Ecto neural progenitor cell (in vitro differentiated cells): ENCODE results near the gene SLC4A4.

ENCODE experiments used
- DNase-seq: peaks from one replicate; pipeline ENCODE4 v3.0.0-alpha.2; 2018; ENCODE audit warnings: low spot score

The SLC4A4 gene

DNA sequence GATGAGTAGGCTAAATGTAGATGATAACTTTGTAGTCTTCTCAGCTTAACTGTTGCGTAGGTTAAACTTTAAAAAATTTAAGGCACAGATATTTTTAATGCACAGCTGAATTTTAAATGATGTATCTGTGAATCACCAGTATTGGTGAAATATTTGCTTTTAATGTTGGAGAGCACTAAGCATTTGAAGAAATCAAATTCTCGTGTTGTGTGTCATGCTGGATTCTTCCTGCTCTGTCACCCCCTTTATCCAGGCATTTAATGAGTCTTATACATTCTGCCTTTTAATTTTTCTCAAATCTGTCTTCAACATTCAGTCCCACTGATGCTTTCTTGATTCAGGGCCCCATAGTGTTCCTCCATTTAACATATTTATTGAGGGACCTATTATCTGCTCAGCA, 76.7 kb downstream of the SLC4A4 start:
- DNase-seq, result no peak

DNA sequence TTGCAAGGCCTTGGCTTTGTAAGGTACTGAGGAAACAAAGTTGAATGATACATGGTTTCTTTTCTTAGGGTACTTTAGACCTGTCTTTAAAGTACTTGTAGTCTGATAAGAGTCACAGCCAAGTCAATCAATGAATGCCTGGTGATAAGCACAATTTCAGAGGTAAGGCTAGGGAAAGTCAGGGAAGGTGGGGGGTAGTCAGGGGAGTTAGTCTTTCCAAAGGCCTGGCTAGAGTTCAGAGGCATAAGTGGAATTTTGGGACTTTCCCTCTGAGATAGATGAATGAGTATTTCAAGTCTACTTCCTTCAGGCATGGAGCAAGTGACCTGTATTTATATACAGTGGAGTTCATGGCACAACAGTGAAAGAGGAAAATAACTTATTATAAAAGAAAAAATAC, 78.3 kb downstream of the SLC4A4 start:
- DNase-seq, result no peak

DNA sequence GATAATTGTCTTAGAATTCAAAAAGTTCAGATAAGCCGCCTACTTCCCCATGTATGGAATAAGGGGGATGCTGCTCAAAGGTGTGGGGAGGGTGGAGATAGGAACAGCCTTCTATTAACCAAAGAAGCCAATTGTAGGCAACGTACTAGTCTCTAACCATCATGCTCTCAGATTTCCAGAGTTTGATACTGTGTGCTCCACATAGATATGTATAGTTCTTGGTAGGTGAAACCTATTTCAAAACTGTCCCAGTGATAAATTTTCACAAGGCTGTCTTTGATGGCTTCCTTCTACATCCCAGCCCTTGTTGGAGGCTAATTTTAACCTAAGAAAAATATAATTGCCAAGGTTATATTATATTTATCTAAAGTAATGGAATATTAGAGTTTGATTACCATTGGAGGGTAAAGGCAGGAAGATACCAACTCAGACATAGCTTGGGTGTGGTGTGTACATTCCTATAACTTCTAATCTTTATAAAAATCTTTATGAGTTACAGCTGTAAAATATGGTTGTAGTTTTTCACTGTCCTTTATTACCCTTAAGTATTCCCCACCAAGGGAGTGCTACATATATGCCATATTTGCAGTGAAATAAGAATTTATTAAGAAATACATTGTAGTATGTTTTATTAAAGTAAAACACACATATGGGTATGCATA, 87.7 kb downstream of the SLC4A4 start:
- no peak for DNase-seq

DNA sequence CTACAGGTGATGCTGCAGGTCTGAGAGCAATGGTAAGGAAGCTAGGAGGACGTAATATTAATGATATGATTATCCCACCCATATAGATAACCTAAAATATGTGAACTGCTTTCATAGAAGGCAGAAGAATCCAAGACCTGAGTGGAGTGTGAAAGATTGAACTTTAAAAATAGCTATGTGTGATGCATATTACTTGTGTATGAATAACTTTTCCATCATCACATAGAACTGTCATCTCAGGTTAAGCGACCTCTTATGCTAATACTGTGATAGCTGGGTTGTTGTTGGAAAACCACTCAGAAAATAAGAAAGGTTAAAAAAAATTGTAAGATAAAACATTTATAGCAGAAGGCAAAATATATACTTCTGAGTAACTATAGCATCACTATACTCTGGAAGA, 90.3 kb downstream of the SLC4A4 start:
- no peak for DNase-seq

DNA sequence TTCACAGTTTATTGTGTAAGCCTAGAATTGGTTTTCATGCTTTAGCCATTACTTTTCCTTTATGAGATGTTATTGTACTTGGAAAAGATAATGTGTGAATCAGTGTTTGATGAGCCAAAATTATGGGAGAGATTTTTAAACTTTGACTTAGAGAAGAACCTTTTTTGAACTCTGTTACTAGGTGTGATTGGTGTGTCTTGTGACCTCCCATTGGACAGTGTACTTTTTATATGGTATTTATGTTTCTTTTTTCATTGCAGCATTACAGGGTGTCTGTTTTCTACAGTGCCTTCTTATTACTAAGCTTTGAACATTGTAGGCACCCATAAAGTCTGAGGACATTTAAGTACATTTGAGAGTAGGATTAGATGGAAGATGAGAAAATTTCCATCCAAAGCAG, 91.1 kb downstream of the SLC4A4 start:
- no peak for DNase-seq

DNA sequence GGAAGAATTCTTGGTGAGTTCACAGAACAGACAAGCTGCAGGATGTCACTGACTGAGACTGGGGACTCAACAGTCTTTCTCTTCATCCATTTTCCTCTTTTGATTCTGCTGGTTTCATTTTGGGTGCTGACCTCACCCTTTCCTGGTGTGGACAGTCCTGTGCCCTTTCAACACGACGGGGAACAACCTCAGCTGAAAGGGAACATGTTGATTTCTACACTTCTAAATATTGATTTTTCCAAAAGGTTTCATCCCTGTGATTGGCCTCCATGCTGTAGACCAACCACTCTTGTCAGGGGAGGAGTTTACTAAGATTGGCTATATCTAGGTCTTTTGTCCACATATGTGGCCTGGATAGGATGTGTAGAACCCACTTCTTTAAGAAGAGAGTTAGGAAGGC, 91.8 kb downstream of the SLC4A4 start:
- no peak for DNase-seq

DNA sequence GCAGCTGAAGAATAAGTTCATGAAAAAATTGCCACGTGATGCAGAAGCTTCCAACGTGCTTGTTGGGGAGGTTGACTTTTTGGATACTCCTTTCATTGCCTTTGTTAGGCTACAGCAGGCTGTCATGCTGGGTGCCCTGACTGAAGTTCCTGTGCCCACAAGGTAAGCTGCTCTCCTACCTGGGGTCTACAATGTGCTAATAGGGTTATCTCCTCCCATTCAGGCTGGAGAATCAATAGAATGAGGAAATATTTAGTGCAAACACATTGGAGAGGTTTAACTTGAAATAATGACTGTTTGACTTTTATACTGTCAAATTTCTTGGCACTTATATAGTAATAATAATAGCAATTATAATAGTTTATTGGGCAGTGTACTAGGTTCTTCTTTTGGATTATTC, 101.8 kb downstream of the SLC4A4 start:
- no peak for DNase-seq

DNA sequence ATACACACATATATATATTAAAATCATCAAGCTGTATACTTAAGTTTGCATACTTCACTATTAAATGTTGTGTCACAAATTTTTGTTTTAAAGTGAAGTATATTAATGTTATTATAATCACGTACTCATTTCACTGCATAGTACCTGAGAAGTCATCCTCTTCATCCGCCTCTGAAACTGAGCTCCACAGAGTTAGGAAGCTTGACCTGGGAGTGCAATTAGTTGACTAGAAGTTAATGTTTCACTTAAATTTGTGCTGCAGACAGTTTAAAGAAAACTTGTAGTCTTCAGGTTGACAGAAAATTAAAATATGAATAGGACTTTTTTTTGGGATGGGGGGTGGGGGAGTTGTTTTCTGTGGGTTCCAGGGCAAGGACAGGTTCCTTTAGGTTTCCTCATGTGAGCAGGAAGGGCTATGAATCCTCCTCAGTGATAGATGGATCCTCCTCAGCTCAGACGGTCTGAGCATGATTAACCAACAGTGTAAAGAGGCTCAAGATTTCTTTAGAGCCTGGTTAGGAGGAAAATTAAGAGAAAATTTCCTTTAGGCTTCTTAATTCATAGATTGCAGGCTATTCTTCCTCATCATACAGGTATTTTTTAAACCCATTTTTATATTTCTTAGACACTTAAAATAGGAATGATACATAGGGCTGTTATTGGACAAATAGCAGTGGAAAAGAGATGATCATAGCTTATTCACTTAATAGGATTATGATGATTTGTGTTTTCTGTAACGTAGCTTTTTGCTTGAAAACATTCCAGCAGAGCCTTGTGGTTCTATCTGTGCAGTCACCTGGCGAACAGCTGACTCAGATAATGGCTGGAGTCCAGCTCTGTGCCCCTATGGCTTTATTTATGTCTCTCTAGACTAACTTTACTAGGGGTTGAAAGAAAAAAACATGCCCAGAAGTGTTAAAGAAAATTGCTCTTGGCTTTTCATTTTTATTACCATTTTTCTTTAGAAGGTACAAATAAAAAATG, 102.7 kb downstream of the SLC4A4 start:
- DNase-seq, result no peak

DNA sequence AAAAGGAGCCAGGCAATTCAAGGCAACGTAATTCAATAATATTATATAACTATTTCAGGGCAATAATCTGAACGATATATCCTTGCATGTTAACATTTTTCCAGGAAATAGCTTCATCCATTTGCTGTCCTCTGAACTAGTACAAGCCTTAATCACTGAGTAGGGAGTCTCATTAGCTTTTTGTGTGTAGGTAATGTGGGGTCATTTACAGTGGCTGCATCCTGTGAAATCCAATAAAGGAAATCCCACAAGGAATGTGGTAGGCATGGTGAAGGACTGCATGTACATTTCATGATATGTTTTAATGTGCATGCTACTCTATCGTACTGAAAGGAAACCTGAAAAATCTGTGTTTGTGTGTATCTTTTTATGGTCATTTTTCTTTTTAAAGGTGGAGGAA, 103.5 kb downstream of the SLC4A4 start:
- DNase-seq, result no peak

DNA sequence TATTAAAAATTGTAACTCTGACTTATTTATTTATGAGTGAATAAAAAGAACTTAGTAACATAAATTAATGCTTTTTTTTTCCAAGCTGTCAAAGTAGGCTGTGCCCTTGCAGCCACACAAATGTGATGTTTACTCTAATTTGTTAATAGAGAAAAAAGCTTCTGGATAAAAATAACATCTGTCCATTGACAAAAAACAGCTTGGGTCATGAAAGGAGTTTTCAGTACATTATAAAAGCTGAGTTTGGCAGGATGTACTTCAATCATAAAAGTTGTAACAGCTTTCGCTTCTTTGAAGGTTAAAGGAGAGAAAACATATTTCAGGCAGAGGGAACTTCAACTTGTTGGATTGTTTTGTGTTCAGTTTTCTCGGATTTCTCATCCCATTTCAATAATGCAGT, 105.6 kb downstream of the SLC4A4 start:
- no peak for DNase-seq

DNA sequence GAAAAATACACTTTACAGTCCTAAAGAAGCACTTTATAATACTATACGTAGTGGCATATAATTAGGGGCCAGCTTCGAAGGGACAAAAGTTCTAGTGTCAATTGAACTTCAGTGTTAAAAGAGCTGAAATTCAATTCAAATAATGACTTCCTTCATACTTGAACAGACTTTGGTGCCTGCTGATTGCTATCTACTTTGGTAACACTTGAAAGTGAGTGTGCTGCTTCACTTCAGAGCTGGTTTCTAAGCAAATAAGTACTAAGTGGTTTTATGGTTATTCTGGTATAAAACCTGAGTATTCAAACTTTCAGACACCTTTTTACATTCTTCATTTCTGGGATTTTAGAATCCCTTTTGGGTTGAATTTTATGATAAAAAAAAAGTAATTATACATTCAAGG, 107.0 kb downstream of the SLC4A4 start:
- no peak for DNase-seq

DNA sequence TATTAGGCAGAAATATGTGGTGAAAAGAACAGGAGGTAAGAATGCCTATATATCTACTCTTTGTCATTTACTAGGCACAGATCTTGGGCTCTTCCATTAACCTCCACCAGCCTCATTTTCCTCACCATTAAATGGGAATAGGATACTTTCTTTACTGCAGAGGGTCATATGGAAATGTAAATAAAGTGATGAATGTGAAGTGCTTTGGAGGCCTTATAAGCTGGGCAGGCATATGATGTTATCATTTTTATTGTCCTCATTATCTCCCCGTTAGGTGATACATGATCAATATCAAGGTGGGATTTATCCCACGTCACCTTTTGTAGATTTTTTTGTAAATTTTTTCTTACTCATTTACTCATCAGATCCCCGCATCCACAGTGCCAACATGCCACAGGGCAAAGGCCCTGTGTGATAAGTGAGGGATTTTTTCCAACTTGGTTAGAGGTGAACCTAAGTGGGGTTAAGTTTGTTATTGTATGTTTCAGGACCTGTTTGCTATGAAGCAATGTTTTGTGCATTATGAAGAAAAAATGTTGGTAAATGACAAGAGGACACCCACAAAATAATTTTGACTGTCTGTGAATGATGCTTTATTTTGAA, 107.8 kb downstream of the SLC4A4 start:
- DNase-seq, result no peak

DNA sequence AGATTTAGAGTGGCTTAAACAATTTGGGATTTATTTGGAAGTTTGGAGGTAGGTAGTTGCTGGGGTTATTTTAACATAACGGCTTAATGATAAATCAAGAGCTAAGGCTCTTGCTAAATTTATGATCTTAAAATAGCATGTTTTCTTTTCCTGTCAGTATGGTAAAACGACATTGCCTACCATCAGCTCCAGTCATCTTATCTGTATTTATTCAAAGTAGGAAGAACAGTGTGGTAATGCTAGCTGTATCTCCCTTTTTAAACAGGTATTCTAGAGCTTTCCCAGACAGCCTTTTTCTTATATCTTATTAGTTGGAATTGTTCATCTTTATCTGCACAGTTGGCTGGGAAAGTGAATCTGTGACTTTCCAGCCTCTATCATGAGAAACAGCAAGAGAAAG, 110.2 kb downstream of the SLC4A4 start:
- no peak for DNase-seq

DNA sequence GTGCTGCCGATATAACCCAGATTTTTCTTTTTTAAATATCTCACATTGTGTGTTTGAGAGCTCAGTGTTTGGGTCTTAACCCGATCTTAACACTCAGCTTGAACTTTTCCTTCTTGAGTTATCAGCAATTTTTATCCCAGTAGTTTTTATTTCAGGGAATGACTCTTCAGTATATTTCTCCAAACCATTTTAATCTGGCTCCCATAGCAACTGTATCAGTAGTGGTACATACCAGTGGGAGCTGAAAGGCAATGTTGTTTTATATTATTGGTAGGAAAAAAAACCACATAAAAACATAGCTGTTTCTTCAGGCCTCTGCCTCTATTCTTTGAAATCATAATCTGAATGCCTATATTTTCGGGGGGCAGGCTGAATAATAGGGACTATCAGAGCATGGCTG, 111.1 kb downstream of the SLC4A4 start:
- DNase-seq, result no peak

DNA sequence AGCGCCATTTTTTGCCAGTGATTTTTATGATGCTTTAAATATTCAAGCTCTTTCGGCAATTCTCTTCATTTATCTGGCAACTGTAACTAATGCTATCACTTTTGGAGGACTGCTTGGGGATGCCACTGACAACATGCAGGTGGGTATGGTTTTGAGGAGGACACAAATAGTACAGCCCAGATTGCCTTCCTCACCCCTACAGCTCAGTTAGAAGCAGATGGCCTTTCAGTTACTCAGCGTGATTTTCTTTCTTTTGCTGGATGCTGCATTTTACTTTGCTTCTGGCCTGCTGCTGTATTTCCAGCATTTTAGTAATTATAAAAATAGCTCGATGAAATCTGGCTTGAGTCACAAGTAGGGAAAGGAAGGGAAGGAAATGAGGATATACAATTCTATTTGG, 114.7 kb downstream of the SLC4A4 start:
- DNase-seq, result no peak

DNA sequence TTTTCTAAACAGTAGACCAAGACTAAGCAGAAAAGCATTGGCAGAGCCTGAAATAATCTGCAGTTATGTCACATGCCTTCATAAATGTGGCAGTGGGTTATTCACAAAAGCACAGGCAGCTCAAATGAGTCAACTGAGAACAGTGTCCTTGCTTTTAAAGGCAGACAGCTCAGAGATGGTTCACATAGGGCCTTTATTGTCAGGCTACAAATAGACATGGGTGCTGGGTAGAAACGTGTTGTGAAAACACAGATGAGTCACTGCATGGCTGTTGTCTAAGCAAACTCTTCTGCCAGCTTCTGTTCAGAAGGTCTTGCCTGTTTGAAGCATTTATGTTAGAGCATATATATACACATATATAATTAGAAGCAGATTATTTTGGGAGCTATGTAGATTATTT, 118.0 kb downstream of the SLC4A4 start:
- DNase-seq, result no peak

DNA sequence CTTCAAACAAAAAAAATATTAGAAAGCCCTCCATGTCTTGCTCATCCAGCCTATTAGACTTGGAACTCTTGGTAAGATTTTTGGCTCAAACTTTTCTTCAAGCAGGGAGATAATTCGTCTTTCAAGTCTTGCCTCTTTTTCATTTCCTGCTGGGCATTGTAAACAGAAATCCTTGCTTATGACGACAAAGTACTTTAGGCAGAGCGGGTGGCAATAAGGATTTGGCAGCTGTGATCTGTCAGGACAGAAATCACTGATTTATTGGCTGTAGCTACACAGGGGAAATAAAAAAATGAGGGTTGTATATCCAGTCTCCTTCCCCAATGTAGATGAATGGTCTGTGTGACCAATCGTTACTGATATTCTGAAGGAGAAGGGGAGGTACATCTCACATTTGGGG, 121.6 kb downstream of the SLC4A4 start:
- DNase-seq, result no peak

DNA sequence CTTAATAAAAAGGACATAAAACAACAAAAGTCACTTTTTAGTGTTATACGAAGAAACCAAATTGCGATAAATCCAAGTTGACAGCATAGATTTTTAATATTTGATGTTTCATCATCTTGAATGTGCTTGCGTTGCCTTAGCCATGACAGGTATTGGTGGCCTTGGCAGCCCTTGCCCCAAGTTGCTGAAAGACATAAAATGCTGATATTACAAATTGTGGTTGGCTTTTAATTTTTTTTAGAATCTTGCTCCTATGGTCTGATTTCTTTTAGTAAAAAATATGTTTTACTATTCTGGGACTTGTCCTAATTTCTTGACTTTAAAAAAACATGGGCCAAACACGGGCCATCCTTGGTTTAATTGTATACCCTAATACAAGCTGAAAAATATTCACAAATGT, 122.6 kb downstream of the SLC4A4 start:
- DNase-seq, result no peak

DNA sequence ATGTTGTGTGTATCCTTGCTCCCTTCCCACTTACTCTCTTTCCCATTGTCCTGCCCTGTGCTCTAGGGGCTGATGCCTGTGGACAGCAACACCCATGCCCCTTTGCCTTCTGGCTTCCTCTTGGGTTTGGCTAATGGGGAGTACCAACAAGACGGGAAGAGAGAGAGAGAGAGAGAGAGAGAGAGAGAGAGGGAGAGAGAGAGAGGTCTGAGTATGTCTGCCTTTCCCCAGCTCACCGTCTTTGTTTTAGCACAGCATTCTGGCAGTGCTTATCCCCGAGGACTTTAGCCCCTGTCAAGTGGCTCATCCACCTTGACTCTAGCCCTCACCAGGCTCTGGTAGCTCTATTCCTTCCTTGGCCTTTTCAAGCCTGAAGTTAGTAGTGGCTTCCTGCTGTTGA, 128.0 kb downstream of the SLC4A4 start:
- no peak for DNase-seq

DNA sequence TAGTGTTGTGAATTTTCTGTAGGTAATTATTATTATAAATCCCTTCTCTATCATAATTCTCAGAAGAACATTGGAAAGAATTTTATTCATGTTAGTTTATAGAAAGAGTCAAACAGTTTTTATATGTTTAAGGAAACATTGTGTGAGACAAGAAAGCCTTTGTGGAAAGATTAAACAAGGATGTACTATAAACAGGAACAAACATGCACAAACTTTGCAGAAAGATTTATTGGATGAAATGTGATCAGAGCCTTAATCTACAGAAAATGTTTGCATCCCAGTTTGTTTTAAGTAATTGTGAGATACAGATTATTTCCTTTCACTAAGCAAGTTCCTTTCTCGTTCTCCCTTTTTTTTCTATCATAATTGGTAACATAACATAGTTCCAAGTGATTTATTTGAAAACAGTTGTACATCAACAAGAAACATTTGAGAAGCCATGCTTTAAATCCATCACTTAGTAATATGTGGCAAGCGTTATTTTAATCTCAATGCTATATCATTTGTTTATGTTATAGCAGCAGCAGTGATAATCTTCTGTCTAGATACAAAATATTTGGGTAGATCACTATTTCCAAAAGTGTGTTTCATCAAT, 129.4 kb downstream of the SLC4A4 start:
- DNase-seq, result no peak

DNA sequence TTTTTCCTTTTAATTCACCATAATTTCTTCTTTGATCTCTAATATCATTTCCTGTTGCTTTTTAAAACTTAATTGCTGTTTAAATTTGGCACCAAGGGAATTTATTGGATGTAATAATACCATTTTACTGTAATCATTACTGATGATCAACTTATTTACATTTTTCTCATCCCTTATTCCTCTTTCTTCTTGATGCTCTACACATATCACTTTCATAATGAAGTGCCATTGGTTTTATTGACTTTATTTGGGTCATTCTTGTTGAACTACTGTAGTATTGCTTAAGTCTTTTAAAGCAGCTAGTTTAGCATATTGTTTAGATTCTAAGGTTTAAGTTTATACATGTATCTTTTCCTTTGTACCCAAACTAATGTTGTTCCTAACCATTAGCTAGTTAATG, 130.7 kb downstream of the SLC4A4 start:
- DNase-seq, result no peak

DNA sequence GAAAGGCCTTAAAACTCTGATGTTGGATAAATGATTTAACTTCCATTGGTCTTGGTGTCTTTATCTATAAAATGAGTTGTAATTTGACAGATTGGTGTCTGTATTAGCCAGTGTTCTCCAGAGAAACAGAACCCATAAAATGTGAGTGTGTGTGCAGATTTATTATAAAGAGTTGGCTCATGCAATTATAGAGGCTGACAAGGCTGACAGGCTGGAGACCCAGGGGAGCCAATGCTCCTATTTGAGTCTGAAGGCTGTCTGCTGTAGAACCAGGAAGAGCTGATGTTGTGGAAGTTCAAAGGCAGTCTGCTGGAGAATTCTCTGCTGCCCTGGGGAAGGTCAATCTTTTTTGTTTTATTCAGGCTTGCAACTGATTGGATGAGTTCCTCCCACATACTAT, 131.7 kb downstream of the SLC4A4 start:
- DNase-seq, result no peak

DNA sequence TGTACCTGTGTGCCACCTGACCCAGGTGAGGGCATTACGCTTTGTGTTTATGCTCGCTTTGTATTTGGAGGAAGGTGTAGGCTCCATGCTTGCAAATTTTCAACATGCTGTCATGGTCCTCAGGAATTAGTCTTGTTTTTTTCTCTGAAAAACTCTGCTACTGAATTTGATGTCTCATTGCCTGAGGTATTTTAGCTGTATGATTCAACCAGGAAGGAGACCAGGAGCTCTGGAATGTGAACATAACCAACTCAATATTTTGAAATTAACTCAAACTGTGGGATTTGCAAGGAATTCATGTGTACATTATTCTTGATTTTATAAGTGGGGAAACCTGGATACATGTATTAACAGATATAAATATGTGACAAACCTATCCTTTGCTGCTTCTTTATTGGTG, 134.1 kb downstream of the SLC4A4 start:
- no peak for DNase-seq
